ENCODE measurements around the gene ATP8B4.

The ATP8B4 gene

DNA sequence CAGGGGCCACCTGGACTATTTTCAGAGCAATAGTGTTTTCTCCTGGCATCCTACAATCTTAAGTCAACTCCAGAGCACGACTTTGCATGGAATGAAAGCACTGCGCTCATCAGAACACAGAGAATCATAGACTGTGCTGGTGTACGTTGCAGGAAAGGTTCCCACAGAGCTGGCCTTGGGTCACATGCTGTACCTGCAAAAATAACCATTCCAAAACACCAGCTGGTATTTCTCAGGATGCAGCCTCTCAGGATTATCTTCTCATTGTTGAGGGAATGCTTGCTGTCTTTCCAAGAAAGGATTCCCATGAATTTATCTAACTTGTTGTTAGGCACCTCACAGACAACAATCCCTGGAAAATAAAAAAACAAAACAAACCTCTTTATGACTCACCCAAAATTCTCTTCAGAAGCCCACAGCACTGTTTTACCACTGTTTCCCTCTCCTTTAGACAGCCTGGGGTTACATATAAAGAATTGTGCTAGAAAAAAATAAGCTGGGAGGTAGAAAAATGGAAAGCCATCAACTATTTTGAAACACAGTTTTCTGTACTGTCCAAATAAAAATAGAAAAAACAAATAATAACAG is 131.7 kb downstream of the ATP8B4 start:
- H3K27ac ChIP-seq (ENCODE audit: poor library complexity, severe bottlenecking): no peak overlapping the region
- ATAC-seq (ENCODE audit: low read depth): no peak
- no peak for DNase-seq (ENCODE audit: low spot score)
- no peaks in the 10 kb centered on the region for H3K36me3 ChIP-seq (ENCODE audit: low read depth)
- no peak for TF ChIP-seq CTCF (IDR thresholded peaks at IDR 0.05; ENCODE audit: poor library complexity, severe bottlenecking)
- no peak overlapping the region for H3K4me3 ChIP-seq (ENCODE audit: severe bottlenecking)
- H3K27me3 ChIP-seq (ENCODE audit: insufficient read depth, poor library complexity, severe bottlenecking): no peaks in the 10 kb centered on the region
- H3K4me1 ChIP-seq (ENCODE audit: insufficient read depth, poor library complexity, severe bottlenecking): no peaks in the 10 kb centered on the region
- no peaks in the 10 kb centered on the region for H3K9me3 ChIP-seq (ENCODE audit: severe bottlenecking)

GRCh38 chr15:49986326-49986725 is 132.7 kb downstream of the ATP8B4 start:
- no peaks in the 10 kb centered on the region for H3K27me3 ChIP-seq (ENCODE audit: insufficient read depth, poor library complexity, severe bottlenecking)
- ATAC-seq (ENCODE audit: low read depth) (no peak), DNase-seq (ENCODE audit: low spot score) (no peak)
- no peak overlapping the region for H3K27ac ChIP-seq (ENCODE audit: poor library complexity, severe bottlenecking)
- no peaks in the 10 kb centered on the region for H3K4me1 ChIP-seq (ENCODE audit: insufficient read depth, poor library complexity, severe bottlenecking)
- no peaks in the 10 kb centered on the region for H3K36me3 ChIP-seq (ENCODE audit: low read depth)
- no peaks in the 10 kb centered on the region for H3K9me3 ChIP-seq (ENCODE audit: severe bottlenecking)
- no peak overlapping the region for H3K4me3 ChIP-seq (ENCODE audit: severe bottlenecking)
- TF ChIP-seq CTCF (IDR thresholded peaks at IDR 0.05; ENCODE audit: poor library complexity, severe bottlenecking): no peak

- no peak for ATAC-seq (ENCODE audit: low read depth)
These were observed 133.6 kb downstream of the ATP8B4 start for GRCh38 chr15:49985463-49985862.

GRCh38 chr15:49984436-49984835 is 134.6 kb downstream of the ATP8B4 start:
- Histone ChIP-seq H3K4me1 (ENCODE audit: insufficient read depth, poor library complexity, severe bottlenecking) (no peaks in the 10 kb centered on the region), H3K27me3 (ENCODE audit: insufficient read depth, poor library complexity, severe bottlenecking) (no peaks in the 10 kb centered on the region), H3K36me3 (ENCODE audit: low read depth) (no peaks in the 10 kb centered on the region), H3K27ac (ENCODE audit: poor library complexity, severe bottlenecking) (no peak overlapping the region), H3K9me3 (ENCODE audit: severe bottlenecking) (no peaks in the 10 kb centered on the region), H3K4me3 (ENCODE audit: severe bottlenecking) (no peak overlapping the region)
- no peak for DNase-seq (ENCODE audit: low spot score)
- ATAC-seq (ENCODE audit: low read depth): no peak
- TF ChIP-seq CTCF (IDR thresholded peaks at IDR 0.05; ENCODE audit: poor library complexity, severe bottlenecking): no peak

More at GRCh38 chr15:49985463-49985862, 133.6 kb downstream of the ATP8B4 start:
- no peak for TF ChIP-seq CTCF (IDR thresholded peaks at IDR 0.05; ENCODE audit: poor library complexity, severe bottlenecking)
- no peaks in the 10 kb centered on the region for H3K4me1 ChIP-seq (ENCODE audit: insufficient read depth, poor library complexity, severe bottlenecking)
- no peaks in the 10 kb centered on the region for H3K9me3 ChIP-seq (ENCODE audit: severe bottlenecking)
- H3K4me3 ChIP-seq (ENCODE audit: severe bottlenecking): no peak overlapping the region
- H3K27me3 ChIP-seq (ENCODE audit: insufficient read depth, poor library complexity, severe bottlenecking): no peaks in the 10 kb centered on the region
- no peaks in the 10 kb centered on the region for H3K36me3 ChIP-seq (ENCODE audit: low read depth)
- no peak for DNase-seq (ENCODE audit: low spot score)
- no peak overlapping the region for H3K27ac ChIP-seq (ENCODE audit: poor library complexity, severe bottlenecking)

GRCh38 chr15:49982584-49982983 is 136.4 kb downstream of the ATP8B4 start:
- Histone ChIP-seq H3K27me3 (ENCODE audit: insufficient read depth, poor library complexity, severe bottlenecking) (peaks cover 3% of the 10 kb centered on the region), H3K27ac (ENCODE audit: poor library complexity, severe bottlenecking) (no peak overlapping the region), H3K9me3 (ENCODE audit: severe bottlenecking) (no peaks in the 10 kb centered on the region), H3K4me1 (ENCODE audit: insufficient read depth, poor library complexity, severe bottlenecking) (no peaks in the 10 kb centered on the region), H3K4me3 (ENCODE audit: severe bottlenecking) (no peak overlapping the region), H3K36me3 (ENCODE audit: low read depth) (no peaks in the 10 kb centered on the region)
- TF ChIP-seq CTCF (IDR thresholded peaks at IDR 0.05; ENCODE audit: poor library complexity, severe bottlenecking): no peak
- DNase-seq (ENCODE audit: low spot score) (no peak), ATAC-seq (ENCODE audit: low read depth) (no peak)
